22Rv1 (cell line): ENCODE data around the gene EXOG.

Experiments used
- ZFX ChIP-seq: fragments of 450-650 bp; IDR thresholded peaks from 2 replicates; pipeline ENCODE4 v1.6.1; 2017; ENCODE audit warnings: antibody characterized with exemption, borderline replicate concordance
- TF ChIP-seq, protein P1 (sequence below): fragments of 450-650 bp; IDR thresholded peaks from 2 replicates; pipeline ENCODE4 v1.5.1; 2017; ENCODE audit warnings: mild to moderate bottlenecking

- TF ChIP-seq, protein P1, sequence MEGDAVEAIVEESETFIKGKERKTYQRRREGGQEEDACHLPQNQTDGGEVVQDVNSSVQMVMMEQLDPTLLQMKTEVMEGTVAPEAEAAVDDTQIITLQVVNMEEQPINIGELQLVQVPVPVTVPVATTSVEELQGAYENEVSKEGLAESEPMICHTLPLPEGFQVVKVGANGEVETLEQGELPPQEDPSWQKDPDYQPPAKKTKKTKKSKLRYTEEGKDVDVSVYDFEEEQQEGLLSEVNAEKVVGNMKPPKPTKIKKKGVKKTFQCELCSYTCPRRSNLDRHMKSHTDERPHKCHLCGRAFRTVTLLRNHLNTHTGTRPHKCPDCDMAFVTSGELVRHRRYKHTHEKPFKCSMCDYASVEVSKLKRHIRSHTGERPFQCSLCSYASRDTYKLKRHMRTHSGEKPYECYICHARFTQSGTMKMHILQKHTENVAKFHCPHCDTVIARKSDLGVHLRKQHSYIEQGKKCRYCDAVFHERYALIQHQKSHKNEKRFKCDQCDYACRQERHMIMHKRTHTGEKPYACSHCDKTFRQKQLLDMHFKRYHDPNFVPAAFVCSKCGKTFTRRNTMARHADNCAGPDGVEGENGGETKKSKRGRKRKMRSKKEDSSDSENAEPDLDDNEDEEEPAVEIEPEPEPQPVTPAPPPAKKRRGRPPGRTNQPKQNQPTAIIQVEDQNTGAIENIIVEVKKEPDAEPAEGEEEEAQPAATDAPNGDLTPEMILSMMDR = no peak
- no peak for TF ChIP-seq ZFX
Observed at GRCh38 chr3:38548154-38548931, 52.2 kb downstream of the EXOG start.
